Panc1 (cell line): ENCODE data around the gene HPCAL4. TPM values are rescaled to one million over a fixed set of nuclear protein-coding genes. Genes with fewer than 3 reads are reported as not detected.

ENCODE experiments used
- total RNA-seq: library from RNA; stranded (reverse); gene quantifications from one replicate; pipeline ENCODE4 v1.2.1, GENCODE V29; 2021; ENCODE audit not compliant: unreplicated experiment

The HPCAL4 gene
- total RNA-seq, 1 experiment from 2014 or later, result 0.21 TPM

Other genes with a start within 250 kb of the HPCAL4 start
- 0.54 TPM for gene BMP8A, start 199.8 kb downstream of the HPCAL4 start, total RNA-seq
- gene PABPC4, start 114.6 kb downstream of the HPCAL4 start, total RNA-seq, result 334 TPM
- 2.3 TPM for gene HEYL, start 51.8 kb downstream of the HPCAL4 start, total RNA-seq
- gene NT5C1A, start 19.3 kb downstream of the HPCAL4 start, total RNA-seq, result not detected
- gene PPIE, start 47.4 kb upstream of the HPCAL4 start, total RNA-seq, result 53.0 TPM
- 1.9 TPM for gene OXCT2, start 79.9 kb upstream of the HPCAL4 start, total RNA-seq
- gene BMP8B, start 97.4 kb upstream of the HPCAL4 start, total RNA-seq, result 3.7 TPM
- gene TRIT1, start 192.1 kb upstream of the HPCAL4 start, total RNA-seq, result 22.7 TPM
- 2.0 TPM for gene MYCL, start 210.5 kb upstream of the HPCAL4 start, total RNA-seq